WTC11 (cell line): Measurements from ENCODE around the gene ZSCAN9. TPM values are rescaled to one million over a fixed set of nuclear protein-coding genes. Genes with fewer than 3 reads are reported as not detected.
A peak's percentile ranks its signal among the peaks of the same experiment; 100 is the strongest.

Source experiments
- ATAC-seq: fragments of 200-7000 bp; cut with Tn5 transposase; 2 replicates; pipeline ENCODE4 v1.10.0; 2021; ENCODE audit warnings: mild to moderate bottlenecking, moderate library complexity
- CTCF ChIA-PET: fragments of 300-600 bp; sonication (Branson Sonifier 250); formaldehyde crosslinking; loops from one replicate; lab custom pipeline; 2021; ENCODE audit warnings: antibody characterized with exemption; lab: Charles Lee
- POLR2A ChIA-PET: fragments of 350-600 bp; sonication (Branson Sonifier 250); formaldehyde crosslinking; loops from one replicate; lab custom pipeline; 2021; ENCODE audit warnings: antibody characterized with exemption; lab: Charles Lee
- DNase-seq: peaks from one replicate; pipeline ENCODE4 v3.0.0; 2021; ENCODE audit warnings: low spot score
- H3K27ac Mint-ChIP-seq: 2 replicates; pipeline ENCODE4 v1.8.0; 2021; ENCODE audit warnings: mixed read lengths
- H3K27me3 Mint-ChIP-seq: 2 replicates; pipeline ENCODE4 v1.8.0; 2021; ENCODE audit warnings: low read depth, mild to moderate bottlenecking, moderate library complexity, mixed read lengths
- H3K36me3 Mint-ChIP-seq: 2 replicates; pipeline ENCODE4 v1.8.0; 2021; ENCODE audit warnings: mixed read lengths
- H3K4me1 Mint-ChIP-seq: 2 replicates; pipeline ENCODE4 v1.8.0; 2022; ENCODE audit warnings: mixed read lengths
- H3K4me3 Mint-ChIP-seq: 2 replicates; pipeline ENCODE4 v1.8.0; 2021; ENCODE audit warnings: mild to moderate bottlenecking, moderate library complexity, mixed read lengths
- H3K9me3 Mint-ChIP-seq: 2 replicates; pipeline ENCODE4 v1.8.0; 2021; ENCODE audit warnings: mixed read lengths
- ELF4 ChIP-seq: sonication (generic); formaldehyde crosslinking; IDR thresholded peaks from 2 replicates; pipeline ENCODE4 v1.8.1; 2022; ENCODE audit warnings: low read depth, mild to moderate bottlenecking, moderate library complexity, missing genetic modification reagents
- FOXP1 ChIP-seq: sonication (generic); formaldehyde crosslinking; IDR thresholded peaks from 2 replicates; pipeline ENCODE4 v1.8.0; 2022; ENCODE audit warnings: missing genetic modification reagents, mild to moderate bottlenecking, moderate library complexity, borderline replicate concordance
- IRF2 ChIP-seq: sonication (generic); formaldehyde crosslinking; IDR thresholded peaks from 2 replicates; pipeline ENCODE4 v1.8.0; 2022; ENCODE audit warnings: low read depth, missing genetic modification reagents, borderline replicate concordance
- JAZF1 ChIP-seq: fragments of 250-450 bp; sonication (Bioruptor Pico); IDR thresholded peaks from 2 replicates; pipeline ENCODE4 v1.9.0; 2021; ENCODE audit warnings: moderate library complexity, mild to moderate bottlenecking, inconsistent platforms
- KAT7 ChIP-seq: sonication (generic); formaldehyde crosslinking; IDR thresholded peaks from 2 replicates; pipeline ENCODE4 v1.8.1; 2023; ENCODE audit warnings: missing genetic modification reagents, mild to moderate bottlenecking, borderline replicate concordance
- NFATC4 ChIP-seq: fragments of 250-450 bp; sonication (Bioruptor Pico); IDR thresholded peaks from 2 replicates; pipeline ENCODE4 v1.9.0; 2021; ENCODE audit warnings: mild to moderate bottlenecking
- NFE2L1 ChIP-seq: sonication (generic); formaldehyde crosslinking; IDR thresholded peaks from 2 replicates; pipeline ENCODE4 v1.8.1; 2023; ENCODE audit warnings: missing genetic modification reagents
- RELA ChIP-seq: sonication (generic); formaldehyde crosslinking; IDR thresholded peaks from 2 replicates; pipeline ENCODE4 v1.8.1; 2022; ENCODE audit warnings: missing genetic modification reagents, mild to moderate bottlenecking, borderline replicate concordance
- SP1 ChIP-seq: sonication (generic); formaldehyde crosslinking; conservative IDR thresholded peaks from 2 replicates; pipeline ENCODE4 v1.8.1; 2022; ENCODE audit warnings: missing genetic modification reagents
- ZNF219 ChIP-seq: sonication (generic); formaldehyde crosslinking; IDR thresholded peaks from 2 replicates; pipeline ENCODE4 v1.8.0; 2023; ENCODE audit warnings: missing genetic modification reagents, mild to moderate bottlenecking, borderline replicate concordance
- ZNF396 ChIP-seq: fragments of 250-450 bp; sonication (Bioruptor Pico); IDR thresholded peaks from 2 replicates; pipeline ENCODE4 v1.8.0; 2021; ENCODE audit warnings: mild to moderate bottlenecking, moderate library complexity, borderline replicate concordance
- ZNF671 ChIP-seq: fragments of 250-450 bp; sonication (Bioruptor Pico); IDR thresholded peaks from 2 replicates; pipeline ENCODE4 v1.8.0; 2021; ENCODE audit warnings: mild to moderate bottlenecking
- total RNA-seq: library from RNA; stranded (reverse); gene quantifications from 3 replicates; pipeline ENCODE4 v1.2.3, GENCODE V29; 2021
- TF ChIP-seq, protein P1 (sequence below): fragments of 250-450 bp; sonication (Bioruptor Pico); IDR thresholded peaks from 2 replicates; pipeline ENCODE4 v1.8.0; 2021; ENCODE audit warnings: mild to moderate bottlenecking
- TF ChIP-seq, protein P2 (sequence below): sonication (generic); formaldehyde crosslinking; IDR thresholded peaks from 2 replicates; pipeline ENCODE4 v1.8.1; 2022; ENCODE audit warnings: mild to moderate bottlenecking, moderate library complexity, missing genetic modification reagents
- TF ChIP-seq, protein P3 (sequence below): sonication (generic); formaldehyde crosslinking; IDR thresholded peaks from 2 replicates; pipeline ENCODE4 v1.8.1; 2022; ENCODE audit warnings: mild to moderate bottlenecking, missing genetic modification reagents, moderate library complexity, borderline replicate concordance
- TF ChIP-seq, protein P4 (sequence below): sonication (generic); formaldehyde crosslinking; IDR thresholded peaks from 2 replicates; pipeline ENCODE4 v1.8.0; 2022; ENCODE audit warnings: mild to moderate bottlenecking, missing genetic modification reagents
- TF ChIP-seq, protein P5 (sequence below): sonication (generic); formaldehyde crosslinking; IDR thresholded peaks from 2 replicates; pipeline ENCODE4 v1.8.0; 2022; ENCODE audit warnings: mild to moderate bottlenecking, missing genetic modification reagents
- TF ChIP-seq, protein P6 (sequence below): sonication (generic); formaldehyde crosslinking; IDR thresholded peaks from 2 replicates; pipeline ENCODE4 v1.8.0; 2022; ENCODE audit warnings: missing genetic modification reagents
- TF ChIP-seq, protein P7 (sequence below): sonication (generic); formaldehyde crosslinking; IDR thresholded peaks from 2 replicates; pipeline ENCODE4 v1.8.1; 2023; ENCODE audit warnings: mild to moderate bottlenecking, missing genetic modification reagents
- TF ChIP-seq, protein P8 (sequence below): fragments of 250-450 bp; sonication (Bioruptor Pico); IDR thresholded peaks from 2 replicates; pipeline ENCODE4 v1.9.0; 2021; ENCODE audit warnings: mild to moderate bottlenecking
- TF ChIP-seq, protein P9 (sequence below): sonication (generic); formaldehyde crosslinking; IDR thresholded peaks from 2 replicates; pipeline ENCODE4 v1.8.0; 2023; ENCODE audit warnings: missing genetic modification reagents

The ZSCAN9 gene
- total RNA-seq, 1 experiment from 2014 or later: 15.1 TPM

DNA sequence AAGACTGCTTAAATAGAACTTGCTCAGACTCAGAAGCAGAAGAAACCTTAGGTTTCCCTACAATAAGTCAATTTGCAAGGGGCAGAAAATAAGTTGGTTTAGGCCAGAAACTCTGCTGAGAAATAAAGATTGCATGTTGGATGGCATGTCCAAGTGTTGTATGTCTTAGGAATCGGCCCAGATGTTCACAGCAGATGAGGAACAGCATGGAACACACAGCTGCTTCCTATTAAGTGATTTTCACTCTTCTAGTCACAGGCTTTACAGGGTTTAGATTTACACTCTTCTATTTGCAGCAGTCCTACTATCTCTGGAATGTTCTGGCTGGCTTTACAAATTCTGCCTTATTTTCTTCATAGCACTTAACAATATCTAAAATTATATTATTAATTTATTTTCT lies 23.8 kb downstream of the ZSCAN9 start:
- Mint-ChIP-seq H3K36me3 (peaks cover 37% of the 10 kb centered on the region), H3K4me1 (peaks cover 12% of the 10 kb centered on the region), H3K9me3 (no peaks in the 10 kb centered on the region), H3K4me3 (no peak overlapping the region), H3K27ac (no peak overlapping the region)
- no peak for DNase-seq
- CTCF ChIA-PET: no interaction called here
- POLR2A ChIA-PET: no interaction called here
- ATAC-seq: no peak
- TF ChIP-seq ELF4 (no peak), JAZF1 (CRISPR knock-in tag) (no peak), ZNF219 (CRISPR knock-in tag) (no peak), SP1 (CRISPR knock-in tag) (no peak), KAT7 (CRISPR knock-in tag) (no peak), NFATC4 (CRISPR knock-in tag) (no peak), NFE2L1 (CRISPR knock-in tag) (no peak), ZNF396 (CRISPR knock-in tag) (no peak)
- TF ChIP-seq, protein P1, sequence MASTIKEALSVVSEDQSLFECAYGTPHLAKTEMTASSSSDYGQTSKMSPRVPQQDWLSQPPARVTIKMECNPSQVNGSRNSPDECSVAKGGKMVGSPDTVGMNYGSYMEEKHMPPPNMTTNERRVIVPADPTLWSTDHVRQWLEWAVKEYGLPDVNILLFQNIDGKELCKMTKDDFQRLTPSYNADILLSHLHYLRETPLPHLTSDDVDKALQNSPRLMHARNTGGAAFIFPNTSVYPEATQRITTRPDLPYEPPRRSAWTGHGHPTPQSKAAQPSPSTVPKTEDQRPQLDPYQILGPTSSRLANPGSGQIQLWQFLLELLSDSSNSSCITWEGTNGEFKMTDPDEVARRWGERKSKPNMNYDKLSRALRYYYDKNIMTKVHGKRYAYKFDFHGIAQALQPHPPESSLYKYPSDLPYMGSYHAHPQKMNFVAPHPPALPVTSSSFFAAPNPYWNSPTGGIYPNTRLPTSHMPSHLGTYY (CRISPR knock-in tag): no peak
- TF ChIP-seq, protein P2, sequence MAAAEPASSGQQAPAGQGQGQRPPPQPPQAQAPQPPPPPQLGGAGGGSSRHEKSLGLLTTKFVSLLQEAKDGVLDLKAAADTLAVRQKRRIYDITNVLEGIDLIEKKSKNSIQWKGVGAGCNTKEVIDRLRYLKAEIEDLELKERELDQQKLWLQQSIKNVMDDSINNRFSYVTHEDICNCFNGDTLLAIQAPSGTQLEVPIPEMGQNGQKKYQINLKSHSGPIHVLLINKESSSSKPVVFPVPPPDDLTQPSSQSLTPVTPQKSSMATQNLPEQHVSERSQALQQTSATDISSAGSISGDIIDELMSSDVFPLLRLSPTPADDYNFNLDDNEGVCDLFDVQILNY: no peak
- TF ChIP-seq, protein P3, sequence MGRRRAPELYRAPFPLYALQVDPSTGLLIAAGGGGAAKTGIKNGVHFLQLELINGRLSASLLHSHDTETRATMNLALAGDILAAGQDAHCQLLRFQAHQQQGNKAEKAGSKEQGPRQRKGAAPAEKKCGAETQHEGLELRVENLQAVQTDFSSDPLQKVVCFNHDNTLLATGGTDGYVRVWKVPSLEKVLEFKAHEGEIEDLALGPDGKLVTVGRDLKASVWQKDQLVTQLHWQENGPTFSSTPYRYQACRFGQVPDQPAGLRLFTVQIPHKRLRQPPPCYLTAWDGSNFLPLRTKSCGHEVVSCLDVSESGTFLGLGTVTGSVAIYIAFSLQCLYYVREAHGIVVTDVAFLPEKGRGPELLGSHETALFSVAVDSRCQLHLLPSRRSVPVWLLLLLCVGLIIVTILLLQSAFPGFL (CRISPR knock-in tag): no peak
- TF ChIP-seq, protein P4, sequence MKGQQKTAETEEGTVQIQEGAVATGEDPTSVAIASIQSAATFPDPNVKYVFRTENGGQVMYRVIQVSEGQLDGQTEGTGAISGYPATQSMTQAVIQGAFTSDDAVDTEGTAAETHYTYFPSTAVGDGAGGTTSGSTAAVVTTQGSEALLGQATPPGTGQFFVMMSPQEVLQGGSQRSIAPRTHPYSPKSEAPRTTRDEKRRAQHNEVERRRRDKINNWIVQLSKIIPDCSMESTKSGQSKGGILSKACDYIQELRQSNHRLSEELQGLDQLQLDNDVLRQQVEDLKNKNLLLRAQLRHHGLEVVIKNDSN (CRISPR knock-in tag): no peak
- TF ChIP-seq, protein P5, sequence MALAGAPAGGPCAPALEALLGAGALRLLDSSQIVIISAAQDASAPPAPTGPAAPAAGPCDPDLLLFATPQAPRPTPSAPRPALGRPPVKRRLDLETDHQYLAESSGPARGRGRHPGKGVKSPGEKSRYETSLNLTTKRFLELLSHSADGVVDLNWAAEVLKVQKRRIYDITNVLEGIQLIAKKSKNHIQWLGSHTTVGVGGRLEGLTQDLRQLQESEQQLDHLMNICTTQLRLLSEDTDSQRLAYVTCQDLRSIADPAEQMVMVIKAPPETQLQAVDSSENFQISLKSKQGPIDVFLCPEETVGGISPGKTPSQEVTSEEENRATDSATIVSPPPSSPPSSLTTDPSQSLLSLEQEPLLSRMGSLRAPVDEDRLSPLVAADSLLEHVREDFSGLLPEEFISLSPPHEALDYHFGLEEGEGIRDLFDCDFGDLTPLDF (CRISPR knock-in tag): no peak
- TF ChIP-seq, all 79 proteins: peak for 0
- H3K27me3 Mint-ChIP-seq: peaks cover 3% of the 10 kb centered on the region; the same call in 1 of the 2 replicates

DNA sequence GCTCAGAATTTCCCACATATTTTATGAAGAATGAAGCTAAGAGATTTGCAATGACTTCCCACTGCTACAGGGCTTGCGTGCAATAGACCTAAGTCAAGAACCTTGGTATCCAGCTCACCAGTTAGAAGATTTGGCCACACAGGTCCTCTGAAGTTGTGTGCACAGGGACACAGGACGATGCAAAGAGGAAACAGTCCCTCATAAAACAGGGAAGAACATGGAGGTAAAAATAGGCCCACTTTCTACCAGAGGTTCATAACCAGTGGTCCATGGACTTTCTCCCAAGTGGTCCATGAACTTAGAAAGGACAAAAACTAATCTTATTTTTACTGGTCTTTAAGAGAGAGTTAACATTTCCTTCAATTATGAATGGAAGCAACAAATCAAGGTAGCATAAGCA lies 25.7 kb downstream of the ZSCAN9 start:
- H3K27ac Mint-ChIP-seq: no peak overlapping the region
- POLR2A ChIA-PET: no interaction called here
- no peak for TF ChIP-seq IRF2 (CRISPR knock-in tag)
- TF ChIP-seq ZNF671 (CRISPR knock-in tag): no peak
- TF ChIP-seq, protein P6, sequence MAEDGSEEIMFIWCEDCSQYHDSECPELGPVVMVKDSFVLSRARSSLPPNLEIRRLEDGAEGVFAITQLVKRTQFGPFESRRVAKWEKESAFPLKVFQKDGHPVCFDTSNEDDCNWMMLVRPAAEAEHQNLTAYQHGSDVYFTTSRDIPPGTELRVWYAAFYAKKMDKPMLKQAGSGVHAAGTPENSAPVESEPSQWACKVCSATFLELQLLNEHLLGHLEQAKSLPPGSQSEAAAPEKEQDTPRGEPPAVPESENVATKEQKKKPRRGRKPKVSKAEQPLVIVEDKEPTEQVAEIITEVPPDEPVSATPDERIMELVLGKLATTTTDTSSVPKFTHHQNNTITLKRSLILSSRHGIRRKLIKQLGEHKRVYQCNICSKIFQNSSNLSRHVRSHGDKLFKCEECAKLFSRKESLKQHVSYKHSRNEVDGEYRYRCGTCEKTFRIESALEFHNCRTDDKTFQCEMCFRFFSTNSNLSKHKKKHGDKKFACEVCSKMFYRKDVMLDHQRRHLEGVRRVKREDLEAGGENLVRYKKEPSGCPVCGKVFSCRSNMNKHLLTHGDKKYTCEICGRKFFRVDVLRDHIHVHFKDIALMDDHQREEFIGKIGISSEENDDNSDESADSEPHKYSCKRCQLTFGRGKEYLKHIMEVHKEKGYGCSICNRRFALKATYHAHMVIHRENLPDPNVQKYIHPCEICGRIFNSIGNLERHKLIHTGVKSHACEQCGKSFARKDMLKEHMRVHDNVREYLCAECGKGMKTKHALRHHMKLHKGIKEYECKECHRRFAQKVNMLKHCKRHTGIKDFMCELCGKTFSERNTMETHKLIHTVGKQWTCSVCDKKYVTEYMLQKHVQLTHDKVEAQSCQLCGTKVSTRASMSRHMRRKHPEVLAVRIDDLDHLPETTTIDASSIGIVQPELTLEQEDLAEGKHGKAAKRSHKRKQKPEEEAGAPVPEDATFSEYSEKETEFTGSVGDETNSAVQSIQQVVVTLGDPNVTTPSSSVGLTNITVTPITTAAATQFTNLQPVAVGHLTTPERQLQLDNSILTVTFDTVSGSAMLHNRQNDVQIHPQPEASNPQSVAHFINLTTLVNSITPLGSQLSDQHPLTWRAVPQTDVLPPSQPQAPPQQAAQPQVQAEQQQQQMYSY (CRISPR knock-in tag): no peak
- TF ChIP-seq FOXP1 (CRISPR knock-in tag): no peak
- TF ChIP-seq, protein P7, sequence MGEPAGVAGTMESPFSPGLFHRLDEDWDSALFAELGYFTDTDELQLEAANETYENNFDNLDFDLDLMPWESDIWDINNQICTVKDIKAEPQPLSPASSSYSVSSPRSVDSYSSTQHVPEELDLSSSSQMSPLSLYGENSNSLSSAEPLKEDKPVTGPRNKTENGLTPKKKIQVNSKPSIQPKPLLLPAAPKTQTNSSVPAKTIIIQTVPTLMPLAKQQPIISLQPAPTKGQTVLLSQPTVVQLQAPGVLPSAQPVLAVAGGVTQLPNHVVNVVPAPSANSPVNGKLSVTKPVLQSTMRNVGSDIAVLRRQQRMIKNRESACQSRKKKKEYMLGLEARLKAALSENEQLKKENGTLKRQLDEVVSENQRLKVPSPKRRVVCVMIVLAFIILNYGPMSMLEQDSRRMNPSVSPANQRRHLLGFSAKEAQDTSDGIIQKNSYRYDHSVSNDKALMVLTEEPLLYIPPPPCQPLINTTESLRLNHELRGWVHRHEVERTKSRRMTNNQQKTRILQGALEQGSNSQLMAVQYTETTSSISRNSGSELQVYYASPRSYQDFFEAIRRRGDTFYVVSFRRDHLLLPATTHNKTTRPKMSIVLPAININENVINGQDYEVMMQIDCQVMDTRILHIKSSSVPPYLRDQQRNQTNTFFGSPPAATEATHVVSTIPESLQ (CRISPR knock-in tag): no peak
- no peak for TF ChIP-seq RELA
- TF ChIP-seq, protein P8, sequence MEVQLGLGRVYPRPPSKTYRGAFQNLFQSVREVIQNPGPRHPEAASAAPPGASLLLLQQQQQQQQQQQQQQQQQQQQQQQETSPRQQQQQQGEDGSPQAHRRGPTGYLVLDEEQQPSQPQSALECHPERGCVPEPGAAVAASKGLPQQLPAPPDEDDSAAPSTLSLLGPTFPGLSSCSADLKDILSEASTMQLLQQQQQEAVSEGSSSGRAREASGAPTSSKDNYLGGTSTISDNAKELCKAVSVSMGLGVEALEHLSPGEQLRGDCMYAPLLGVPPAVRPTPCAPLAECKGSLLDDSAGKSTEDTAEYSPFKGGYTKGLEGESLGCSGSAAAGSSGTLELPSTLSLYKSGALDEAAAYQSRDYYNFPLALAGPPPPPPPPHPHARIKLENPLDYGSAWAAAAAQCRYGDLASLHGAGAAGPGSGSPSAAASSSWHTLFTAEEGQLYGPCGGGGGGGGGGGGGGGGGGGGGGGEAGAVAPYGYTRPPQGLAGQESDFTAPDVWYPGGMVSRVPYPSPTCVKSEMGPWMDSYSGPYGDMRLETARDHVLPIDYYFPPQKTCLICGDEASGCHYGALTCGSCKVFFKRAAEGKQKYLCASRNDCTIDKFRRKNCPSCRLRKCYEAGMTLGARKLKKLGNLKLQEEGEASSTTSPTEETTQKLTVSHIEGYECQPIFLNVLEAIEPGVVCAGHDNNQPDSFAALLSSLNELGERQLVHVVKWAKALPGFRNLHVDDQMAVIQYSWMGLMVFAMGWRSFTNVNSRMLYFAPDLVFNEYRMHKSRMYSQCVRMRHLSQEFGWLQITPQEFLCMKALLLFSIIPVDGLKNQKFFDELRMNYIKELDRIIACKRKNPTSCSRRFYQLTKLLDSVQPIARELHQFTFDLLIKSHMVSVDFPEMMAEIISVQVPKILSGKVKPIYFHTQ (CRISPR knock-in tag): no peak
- TF ChIP-seq, protein P9, sequence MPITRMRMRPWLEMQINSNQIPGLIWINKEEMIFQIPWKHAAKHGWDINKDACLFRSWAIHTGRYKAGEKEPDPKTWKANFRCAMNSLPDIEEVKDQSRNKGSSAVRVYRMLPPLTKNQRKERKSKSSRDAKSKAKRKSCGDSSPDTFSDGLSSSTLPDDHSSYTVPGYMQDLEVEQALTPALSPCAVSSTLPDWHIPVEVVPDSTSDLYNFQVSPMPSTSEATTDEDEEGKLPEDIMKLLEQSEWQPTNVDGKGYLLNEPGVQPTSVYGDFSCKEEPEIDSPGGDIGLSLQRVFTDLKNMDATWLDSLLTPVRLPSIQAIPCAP (CRISPR knock-in tag): no peak

More for the DNA sequence above, 25.7 kb downstream of the ZSCAN9 start:
- DNase-seq: no peak
- peak overlapping the region; percentile 67 for H3K4me3 Mint-ChIP-seq
- H3K36me3 Mint-ChIP-seq: peaks cover 26% of the 10 kb centered on the region
- H3K4me1 Mint-ChIP-seq: peaks cover 12% of the 10 kb centered on the region
- no peaks in the 10 kb centered on the region for H3K9me3 Mint-ChIP-seq
- ATAC-seq: no peak
- H3K27me3 Mint-ChIP-seq: peaks cover 14% of the 10 kb centered on the region
- CTCF ChIA-PET: no interaction called here
